ENCODE results near the gene DYNC1H1. TPM values are rescaled to one million over a fixed set of nuclear protein-coding genes. Genes with fewer than 3 reads are reported as not detected.

Gene DYNC1H1
- total RNA-seq, 1 experiment from 2014 or later = 361 TPM

DNA sequence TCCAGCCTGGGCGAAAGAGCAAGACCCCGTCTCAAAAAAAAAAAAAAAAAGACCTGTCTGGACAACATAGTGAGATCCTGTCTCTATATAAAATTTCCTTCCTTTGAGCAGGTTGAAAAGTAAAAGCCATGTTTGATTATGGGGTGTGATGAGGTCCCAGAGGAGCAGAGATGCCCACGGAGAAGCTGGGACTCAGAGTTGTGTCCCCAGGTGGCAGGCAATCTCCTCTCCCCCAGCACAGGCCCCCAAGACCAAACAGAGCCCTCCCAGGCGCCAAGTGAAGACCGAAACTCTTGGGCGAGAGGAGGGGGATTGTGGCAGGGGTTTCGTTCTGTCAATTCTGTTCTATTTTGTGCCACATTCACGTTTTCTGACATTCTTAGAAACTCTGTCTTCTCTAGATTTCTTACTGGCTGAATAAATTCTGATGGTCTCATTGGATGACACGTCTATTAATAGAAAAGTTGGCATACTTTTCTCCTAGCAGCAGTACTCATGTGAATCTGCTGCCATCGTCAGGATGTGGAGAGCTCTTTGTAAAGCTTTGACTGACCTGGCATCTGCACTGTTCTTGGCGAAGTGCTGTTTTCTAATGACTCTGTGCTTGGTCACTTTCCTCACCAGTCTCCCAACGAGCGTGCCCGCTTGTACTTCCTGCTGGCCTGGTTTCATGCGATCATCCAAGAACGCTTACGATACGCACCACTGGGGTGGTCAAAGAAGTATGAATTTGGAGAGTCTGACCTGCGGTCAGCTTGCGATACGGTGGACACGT, 79.1 kb downstream of the DYNC1H1 start:
- ChIA-PET CTCF (no interaction called here), RAD21 (ENCODE audit: low non-redundant PET in 1 of 2, low total read pairs in 2 of 2, uncharacterized antibody in 2 of 2, unreplicated experiment in 2 of 2) (no interaction called here), POLR2A (no interaction called here)
- ATAC-seq (no peak), DNase-seq (ENCODE audit: low read depth, low spot score) (no peak)
- Histone ChIP-seq H2AFZ (ENCODE audit: low read depth, low read length, poor library complexity, severe bottlenecking) (no peak overlapping the region), H3K4me3 (replicated peaks in 1 of 2; ENCODE audit: low read depth in 1 of 2, low read length in 2 of 2) (no peak overlapping the region), H3K27ac (ENCODE audit: low read depth, low read length) (no peak overlapping the region), H3K9me2 (ENCODE audit: insufficient read depth) (no peaks in the 10 kb centered on the region), H3K36me3 (ENCODE audit: control insufficient read depth in 1 of 2, insufficient read depth in 2 of 2, low read length in 2 of 2) (peaks cover 63% of the 10 kb centered on the region in 2 experiments), H3K9me3 (ENCODE audit: control insufficient read depth in 1 of 2, insufficient read depth in 1 of 2, low read depth in 1 of 2, low read length in 2 of 2) (no peaks in the 10 kb centered on the region), H3K27me3 (ENCODE audit: insufficient read depth, low read length) (no peaks in the 10 kb centered on the region), H3K4me1 (ENCODE audit: control insufficient read depth in 1 of 2, insufficient read depth in 2 of 2, low read length in 2 of 2) (peaks cover 0 to 10% of the 10 kb centered on the region in 2 experiments; a peak in 2 of 4 replicates), H4K20me1 (ENCODE audit: insufficient read depth) (no peaks in the 10 kb centered on the region), H3K9ac (ENCODE audit: low read length) (no peak overlapping the region), H3K4me2 (ENCODE audit: low read length) (no peak overlapping the region), H3K79me2 (ENCODE audit: insufficient read depth, low read length) (no peaks in the 10 kb centered on the region)
- TF ChIP-seq ELF1 (IDR thresholded peaks at IDR 0.05; ENCODE audit: borderline replicate concordance, low read depth) (no peak), EZH2 (IDR thresholded peaks at IDR 0.05) (no peak), EGR1 (IDR thresholded peaks at IDR 0.05; ENCODE audit: low read depth) (no peak), SIN3A (IDR thresholded peaks at IDR 0.05; ENCODE audit: low read depth) (no peak), ATF3 (IDR thresholded peaks at IDR 0.05) (no peak), ZNF274 (IDR thresholded peaks at IDR 0.05; ENCODE audit: low read depth, low read length) (no peak), SP1 (IDR thresholded peaks at IDR 0.05; ENCODE audit: low read depth) (no peak), ZBTB33 (IDR thresholded peaks at IDR 0.05; ENCODE audit: extremely low read depth, insufficient replicate concordance, low read length) (no peak), ZFX (IDR thresholded peaks at IDR 0.05) (no peak), RAD21 (IDR thresholded peaks at IDR 0.05; ENCODE audit: low read depth) (no peak), CEBPB (IDR thresholded peaks at IDR 0.05; ENCODE audit: low read depth) (no peak)
- TF ChIP-seq, protein P1, sequence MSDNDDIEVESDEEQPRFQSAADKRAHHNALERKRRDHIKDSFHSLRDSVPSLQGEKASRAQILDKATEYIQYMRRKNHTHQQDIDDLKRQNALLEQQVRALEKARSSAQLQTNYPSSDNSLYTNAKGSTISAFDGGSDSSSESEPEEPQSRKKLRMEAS (IDR thresholded peaks at IDR 0.05) = no peak
- TF ChIP-seq, protein P2, sequence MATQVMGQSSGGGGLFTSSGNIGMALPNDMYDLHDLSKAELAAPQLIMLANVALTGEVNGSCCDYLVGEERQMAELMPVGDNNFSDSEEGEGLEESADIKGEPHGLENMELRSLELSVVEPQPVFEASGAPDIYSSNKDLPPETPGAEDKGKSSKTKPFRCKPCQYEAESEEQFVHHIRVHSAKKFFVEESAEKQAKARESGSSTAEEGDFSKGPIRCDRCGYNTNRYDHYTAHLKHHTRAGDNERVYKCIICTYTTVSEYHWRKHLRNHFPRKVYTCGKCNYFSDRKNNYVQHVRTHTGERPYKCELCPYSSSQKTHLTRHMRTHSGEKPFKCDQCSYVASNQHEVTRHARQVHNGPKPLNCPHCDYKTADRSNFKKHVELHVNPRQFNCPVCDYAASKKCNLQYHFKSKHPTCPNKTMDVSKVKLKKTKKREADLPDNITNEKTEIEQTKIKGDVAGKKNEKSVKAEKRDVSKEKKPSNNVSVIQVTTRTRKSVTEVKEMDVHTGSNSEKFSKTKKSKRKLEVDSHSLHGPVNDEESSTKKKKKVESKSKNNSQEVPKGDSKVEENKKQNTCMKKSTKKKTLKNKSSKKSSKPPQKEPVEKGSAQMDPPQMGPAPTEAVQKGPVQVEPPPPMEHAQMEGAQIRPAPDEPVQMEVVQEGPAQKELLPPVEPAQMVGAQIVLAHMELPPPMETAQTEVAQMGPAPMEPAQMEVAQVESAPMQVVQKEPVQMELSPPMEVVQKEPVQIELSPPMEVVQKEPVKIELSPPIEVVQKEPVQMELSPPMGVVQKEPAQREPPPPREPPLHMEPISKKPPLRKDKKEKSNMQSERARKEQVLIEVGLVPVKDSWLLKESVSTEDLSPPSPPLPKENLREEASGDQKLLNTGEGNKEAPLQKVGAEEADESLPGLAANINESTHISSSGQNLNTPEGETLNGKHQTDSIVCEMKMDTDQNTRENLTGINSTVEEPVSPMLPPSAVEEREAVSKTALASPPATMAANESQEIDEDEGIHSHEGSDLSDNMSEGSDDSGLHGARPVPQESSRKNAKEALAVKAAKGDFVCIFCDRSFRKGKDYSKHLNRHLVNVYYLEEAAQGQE (IDR thresholded peaks at IDR 0.05; ENCODE audit: low read depth) = no peak
- intact Hi-C loops (cut with micrococcal nuclease) = no loop called here
- BruUV-seq (replicated peaks) = no TSS peak

Measured in HCT116 (cell line).